Ovary (tissue), 9 donors: ENCODE data around the gene HVCN1. TPM values are rescaled to one million over a fixed set of nuclear protein-coding genes. Genes with fewer than 3 reads are reported as not detected.

Source experiments
- DNase-seq, 5 donors: peaks; one replicate each; pipeline ENCODE4 v3.0.0-alpha.2; 2019 to 2020
- H3K27ac ChIP-seq, 2 donors: fragments of 200-600 bp; one replicate each; pipeline versions ENCODE4 v1.5.1 to v1.8.0; 2019 to 2022
- H3K27me3 ChIP-seq: fragments of 200-600 bp; one replicate; pipeline ENCODE4 v1.8.0; 2022
- H3K36me3 ChIP-seq: fragments of 200-600 bp; sonication (generic); one replicate; pipeline ENCODE4 v1.5.1; 2019
- H3K4me1 ChIP-seq: one replicate; pipeline ENCODE4 v1.8.1; 2013; ENCODE audit warnings: mild to moderate bottlenecking, moderate library complexity; ENCODE audit not compliant: insufficient read depth
- H3K4me3 ChIP-seq: fragments of 200-600 bp; sonication (generic); one replicate; pipeline ENCODE4 v1.5.1; 2017
- H3K9me3 ChIP-seq, 2 donors: fragments of 200-600 bp in 1 of 2; sonication (generic) in 1 of 2; one replicate each; pipeline versions ENCODE4 v1.5.1 to v1.8.1; 2013 to 2019; ENCODE audit warnings: mild to moderate bottlenecking in 1 of 2, moderate library complexity in 1 of 2
- EP300 ChIP-seq: sonication (generic); formaldehyde crosslinking; IDR thresholded peaks from one replicate; pipeline ENCODE4 v1.6.1; 2017; ENCODE audit warnings: antibody characterized with exemption
- POLR2A ChIP-seq: fragments of 450-650 bp; IDR thresholded peaks from one replicate; pipeline ENCODE4 v1.6.1; 2017; ENCODE audit warnings: antibody characterized with exemption, mild to moderate bottlenecking, moderate library complexity
- WGBS, 3 donors: extraction: QIAGEN DNeasy Blood & Tissue Kit in 1 of 3; methylation state at CpG; one replicate each; pipeline versions ENCODE4 v1.1.5 to v1.1.7; 2013 to 2017; 5-methylcytosine and 5-hydroxymethylcytosine counted together
- intact Hi-C, 4 donors: fragments of 100-400 bp; cut with DNase I; formaldehyde crosslinking; loops; one replicate each; pipeline versions ENCODE4 v1.11.0 to v1.15.1; 2022 to 2023
- polyA plus RNA-seq, 2 donors: library from polyadenylated mRNA; stranded (reverse); fragments of 200-250 nt in 1 of 2; fragments of 350-450 nt in 1 of 2; fragmentation: Illumina TruSeq in 1 of 2; extraction: RNeasy Lipid Tissue Mini Kit (QIAGEN cat#74804) in 1 of 2; gene quantifications; one replicate each; pipeline ENCODE4 v1.2.3, GENCODE V29; 2013 to 2014
- total RNA-seq, 7 donors: library from RNA; depleted of rRNA in 2 of 7; stranded (reverse); fragments of >200 nt in 2 of 7; fragmentation: NEBNext Ultra II Directional in 3 of 7; extraction: Animal tissue kit (Norgen Biotek cat#: 25700) in 3 of 7; gene quantifications; one replicate each; pipeline versions ENCODE4 v1.1.0 to v1.2.4, GENCODE V29; 2016 to 2023
- TF ChIP-seq, protein P1 (sequence below), 3 donors: fragments of 450-650 bp in 2 of 3; fragments of 200-600 bp in 1 of 3; IDR thresholded peaks; one replicate each; pipeline versions ENCODE4 v1.5.1 to v1.8.0; 2016 to 2022; ENCODE audit warnings: antibody characterized with exemption in 3 of 3, mild to moderate bottlenecking in 1 of 3
- donor health status: DM: no; HTN: no; CAD: no; lungs with moderate emphysema.
- donor health status: DM: no; HTN: no; CAD: no.
- donor health status: Bipolar disorder and iron deficiency.
- donor health status: DM: yes; HTN: yes; CAD: no.
- donor health status: DM: no; HTN: no; CAD: no.
- donor health status: DM: yes; HTN: yes; CAD: no.

HVCN1 gene
- total and polyA plus RNA-seq, 9 donors: 6.4 to 19.4 (median 11.3) TPM

DNA sequence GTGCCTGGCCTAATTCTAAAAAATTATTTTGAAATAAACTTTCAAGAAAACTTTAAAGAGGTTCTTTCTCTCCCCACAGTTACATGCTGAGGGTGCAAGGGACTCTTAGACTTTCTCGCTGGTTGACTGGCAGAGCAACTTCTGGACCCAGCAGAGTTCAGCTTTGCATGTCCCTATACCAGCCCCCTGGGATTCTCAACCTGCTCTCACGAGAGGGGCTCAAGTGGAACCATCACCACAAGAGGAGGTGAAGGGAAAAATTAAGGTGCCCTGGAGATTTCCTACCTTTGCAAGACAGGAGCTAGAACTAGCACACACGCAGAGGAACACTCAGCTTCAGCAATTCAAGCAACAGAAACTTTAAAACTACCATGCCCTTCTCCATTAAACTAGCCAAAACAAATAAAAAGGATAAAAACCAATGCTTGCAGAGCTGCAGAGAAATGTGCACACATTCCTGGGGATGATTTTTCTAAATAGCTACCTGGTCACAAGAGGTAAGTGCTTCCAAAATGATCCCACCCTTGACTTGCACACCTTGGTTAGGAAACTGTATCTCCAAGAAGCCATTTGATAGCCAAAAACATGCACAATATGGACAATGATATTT, 2.5 kb downstream of the HVCN1 start:
- no peaks in the 10 kb centered on the region for H3K27me3 ChIP-seq
- peaks cover 3% of the 10 kb centered on the region for H3K4me1 ChIP-seq
- WGBS, 3 donors: 95 to 98% (median 96%) methylated on average over 3 of the region's 3 CpGs
- H3K36me3 ChIP-seq: no peaks in the 10 kb centered on the region
- no peak overlapping the region for H3K4me3 ChIP-seq
- H3K9me3 ChIP-seq: no peaks in the 10 kb centered on the region
- TF ChIP-seq EP300 (no peak), POLR2A (no peak)
- TF ChIP-seq, protein P1, sequence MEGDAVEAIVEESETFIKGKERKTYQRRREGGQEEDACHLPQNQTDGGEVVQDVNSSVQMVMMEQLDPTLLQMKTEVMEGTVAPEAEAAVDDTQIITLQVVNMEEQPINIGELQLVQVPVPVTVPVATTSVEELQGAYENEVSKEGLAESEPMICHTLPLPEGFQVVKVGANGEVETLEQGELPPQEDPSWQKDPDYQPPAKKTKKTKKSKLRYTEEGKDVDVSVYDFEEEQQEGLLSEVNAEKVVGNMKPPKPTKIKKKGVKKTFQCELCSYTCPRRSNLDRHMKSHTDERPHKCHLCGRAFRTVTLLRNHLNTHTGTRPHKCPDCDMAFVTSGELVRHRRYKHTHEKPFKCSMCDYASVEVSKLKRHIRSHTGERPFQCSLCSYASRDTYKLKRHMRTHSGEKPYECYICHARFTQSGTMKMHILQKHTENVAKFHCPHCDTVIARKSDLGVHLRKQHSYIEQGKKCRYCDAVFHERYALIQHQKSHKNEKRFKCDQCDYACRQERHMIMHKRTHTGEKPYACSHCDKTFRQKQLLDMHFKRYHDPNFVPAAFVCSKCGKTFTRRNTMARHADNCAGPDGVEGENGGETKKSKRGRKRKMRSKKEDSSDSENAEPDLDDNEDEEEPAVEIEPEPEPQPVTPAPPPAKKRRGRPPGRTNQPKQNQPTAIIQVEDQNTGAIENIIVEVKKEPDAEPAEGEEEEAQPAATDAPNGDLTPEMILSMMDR (IDR thresholded peaks at IDR 0.05): no peak
- H3K27ac ChIP-seq: no peak overlapping the region
- DNase-seq: no peak
- intact Hi-C loops: no loop called here

GRCh38 chr12:110684312-110684836, 4.5 kb downstream of the HVCN1 start:
- WGBS, 3 donors: 43 to 62% (median 57%) methylated on average over 7 of the region's 7 CpGs
- H3K4me3 ChIP-seq: no peak overlapping the region
- intact Hi-C loops: no loop called here
- H3K27ac ChIP-seq: no peak overlapping the region
- no peaks in the 10 kb centered on the region for H3K27me3 ChIP-seq
- no peaks in the 10 kb centered on the region for H3K9me3 ChIP-seq
- H3K36me3 ChIP-seq: no peaks in the 10 kb centered on the region
- TF ChIP-seq POLR2A (no peak), EP300 (no peak)
- TF ChIP-seq, protein P1 (IDR thresholded peaks at IDR 0.05): no peak
- no peak for DNase-seq
- H3K4me1 ChIP-seq: peaks cover 3% of the 10 kb centered on the region

GRCh38 chr12:110683888-110684287, 5.0 kb downstream of the HVCN1 start:
- Histone ChIP-seq H3K4me1 (peaks cover 3% of the 10 kb centered on the region), H3K9me3 (no peaks in the 10 kb centered on the region), H3K4me3 (no peak overlapping the region), H3K27ac (no peak overlapping the region), H3K27me3 (no peaks in the 10 kb centered on the region), H3K36me3 (no peaks in the 10 kb centered on the region)
- WGBS, 3 donors: 95 to 97% (median 96%) methylated on average over 2 of the region's 2 CpGs
- intact Hi-C loops: no loop called here
- TF ChIP-seq POLR2A (no peak), EP300 (no peak)
- TF ChIP-seq, protein P1 (IDR thresholded peaks at IDR 0.05): no peak
- no peak for DNase-seq

GRCh38 chr12:110680032-110680431, 8.9 kb downstream of the HVCN1 start:
- Histone ChIP-seq H3K4me1 (no peaks in the 10 kb centered on the region), H3K36me3 (no peaks in the 10 kb centered on the region), H3K27ac (no peak overlapping the region), H3K27me3 (no peaks in the 10 kb centered on the region), H3K4me3 (no peak overlapping the region), H3K9me3 (no peaks in the 10 kb centered on the region)
- no peak for DNase-seq
- no peak for TF ChIP-seq EP300
- TF ChIP-seq POLR2A: no peak
- intact Hi-C loops: no loop called here
- 82 to 93% (median 85%) methylated on average over 1 of the region's 1 CpG for WGBS, 3 donors

DNA sequence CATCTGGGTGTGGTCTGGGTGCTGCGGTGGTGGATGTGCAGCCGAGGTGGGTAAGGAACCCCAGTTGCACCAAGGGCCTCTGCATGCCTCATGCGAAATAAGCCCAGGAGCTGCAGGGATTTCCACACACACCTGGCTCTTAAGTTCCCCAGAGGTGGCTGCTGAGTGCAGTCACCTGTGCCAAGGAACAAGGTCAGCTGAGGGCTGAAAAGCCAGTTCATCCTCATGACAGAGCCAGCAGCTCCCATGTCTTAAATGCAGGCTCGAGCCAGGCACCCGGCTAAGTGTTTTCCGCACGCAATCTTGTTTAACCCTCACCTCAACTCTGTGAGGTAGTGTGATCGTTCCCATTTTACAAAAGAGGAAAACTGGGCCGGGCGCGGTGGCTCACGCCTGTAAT, 9.7 kb downstream of the HVCN1 start:
- no peaks in the 10 kb centered on the region for H3K27me3 ChIP-seq
- no peaks in the 10 kb centered on the region for H3K9me3 ChIP-seq

More for the DNA sequence above, 9.7 kb downstream of the HVCN1 start:
- Histone ChIP-seq H3K36me3 (no peaks in the 10 kb centered on the region), H3K27ac (no peak overlapping the region), H3K4me3 (no peak overlapping the region), H3K4me1 (no peaks in the 10 kb centered on the region)
- WGBS, 3 donors: 93 to 95% (median 94%) methylated on average over 12 of the region's 12 CpGs
- TF ChIP-seq POLR2A: no peak
- intact Hi-C loops: no loop called here
- no peak for DNase-seq
